Left ventricle myocardium inferior (tissue), 1 donor: ENCODE data around the gene HIC2. TPM values are rescaled to one million over a fixed set of nuclear protein-coding genes. Genes with fewer than 3 reads are reported as not detected.
A peak's percentile ranks its signal among the peaks of the same experiment; 100 is the strongest.
"Not testable (repeated sequence)": the region's sequence is repeated elsewhere in the genome, so short reads cannot be mapped to it uniquely, and the experiment has no call there.

ENCODE experiments used
- DNase-seq: peaks from one replicate; pipeline ENCODE4 v3.0.0-alpha.2; 2020
- H3K27ac ChIP-seq: fragments of 200-600 bp; replicated peaks from 2 replicates; pipeline ENCODE4 v1.8.0; 2021
- H3K27me3 ChIP-seq: fragments of 200-600 bp; 2 replicates; pipeline ENCODE4 v1.8.0; 2021; ENCODE audit warnings: low read depth
- H3K36me3 ChIP-seq: fragments of 200-600 bp; 2 replicates; pipeline ENCODE4 v1.8.0; 2021
- H3K4me1 ChIP-seq: fragments of 200-600 bp; 2 replicates; pipeline ENCODE4 v1.8.0; 2021
- H3K4me3 ChIP-seq: fragments of 200-600 bp; 2 replicates; pipeline ENCODE4 v1.8.0; 2021; ENCODE audit warnings: mild to moderate bottlenecking, moderate library complexity
- H3K9me3 ChIP-seq: fragments of 200-600 bp; replicated peaks from 2 replicates; pipeline ENCODE4 v1.8.0; 2021
- intact Hi-C: fragments of 100-400 bp; cut with micrococcal nuclease; formaldehyde crosslinking; loops from one replicate; pipeline ENCODE4 v1.11.0; 2022
- total RNA-seq: library from RNA; stranded (reverse); fragmentation: NEBNext Ultra II Directional; extraction: Animal tissue kit (Norgen Biotek cat#: 25700); gene quantifications from one replicate; pipeline ENCODE4 v1.2.1, GENCODE V29; 2021
- TF ChIP-seq, protein P1 (sequence below): fragments of 200-600 bp; IDR thresholded peaks from 2 replicates; pipeline ENCODE4 v1.8.0; 2021; ENCODE audit warnings: antibody characterized with exemption, mild to moderate bottlenecking, borderline replicate concordance
- donor health status: DM: no; HTN: yes; CAD: no; lungs with severe emphysema.

The HIC2 gene
- total RNA-seq, 1 donor from 2014 or later, result 1.5 TPM

DNA sequence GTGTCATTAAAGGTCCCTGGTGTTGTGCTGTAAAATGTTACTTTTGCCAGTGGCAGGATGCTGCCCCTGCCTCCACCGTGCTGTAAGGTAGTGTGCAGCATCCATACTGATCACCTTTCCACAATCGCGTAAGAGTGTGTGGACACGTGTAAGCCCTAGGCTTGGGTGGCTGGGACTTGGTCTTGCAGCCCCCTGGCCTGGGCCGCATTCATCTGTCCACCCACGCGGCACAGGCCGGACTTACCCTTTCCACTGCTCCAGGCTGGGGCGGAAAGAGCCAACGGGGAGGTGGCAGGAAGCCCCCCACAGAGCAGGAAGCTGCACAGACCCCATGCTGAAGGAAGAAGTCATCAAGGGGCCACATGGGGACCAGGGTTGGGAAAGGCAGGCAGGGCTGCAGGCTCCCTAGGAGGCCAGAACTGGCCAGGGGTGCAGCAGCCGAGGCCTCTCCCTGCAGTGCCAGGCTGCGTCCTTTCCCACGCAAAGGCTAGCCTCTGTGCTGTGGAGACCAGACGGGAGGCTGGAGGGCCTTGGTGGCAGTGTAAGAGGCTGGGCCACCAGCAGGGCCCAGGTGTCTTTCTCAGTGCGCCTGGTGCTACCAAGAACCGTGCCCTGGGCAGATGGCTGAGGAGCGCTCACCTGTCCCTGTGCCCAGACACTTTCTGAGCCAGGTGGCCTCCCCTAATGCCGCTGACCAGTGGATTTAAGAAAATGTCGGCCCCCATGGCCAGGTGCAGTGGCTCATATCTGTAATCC, 38.3 kb downstream of the HIC2 start:
- intact Hi-C loops, result no loop called here
- Histone ChIP-seq H3K27me3 (no peaks in the 10 kb centered on the region), H3K36me3 (no peaks in the 10 kb centered on the region), H3K4me3 (no peak overlapping the region), H3K27ac (no peak overlapping the region), H3K9me3 (no peaks in the 10 kb centered on the region), H3K4me1 (no peaks in the 10 kb centered on the region)
- TF ChIP-seq, protein P1, sequence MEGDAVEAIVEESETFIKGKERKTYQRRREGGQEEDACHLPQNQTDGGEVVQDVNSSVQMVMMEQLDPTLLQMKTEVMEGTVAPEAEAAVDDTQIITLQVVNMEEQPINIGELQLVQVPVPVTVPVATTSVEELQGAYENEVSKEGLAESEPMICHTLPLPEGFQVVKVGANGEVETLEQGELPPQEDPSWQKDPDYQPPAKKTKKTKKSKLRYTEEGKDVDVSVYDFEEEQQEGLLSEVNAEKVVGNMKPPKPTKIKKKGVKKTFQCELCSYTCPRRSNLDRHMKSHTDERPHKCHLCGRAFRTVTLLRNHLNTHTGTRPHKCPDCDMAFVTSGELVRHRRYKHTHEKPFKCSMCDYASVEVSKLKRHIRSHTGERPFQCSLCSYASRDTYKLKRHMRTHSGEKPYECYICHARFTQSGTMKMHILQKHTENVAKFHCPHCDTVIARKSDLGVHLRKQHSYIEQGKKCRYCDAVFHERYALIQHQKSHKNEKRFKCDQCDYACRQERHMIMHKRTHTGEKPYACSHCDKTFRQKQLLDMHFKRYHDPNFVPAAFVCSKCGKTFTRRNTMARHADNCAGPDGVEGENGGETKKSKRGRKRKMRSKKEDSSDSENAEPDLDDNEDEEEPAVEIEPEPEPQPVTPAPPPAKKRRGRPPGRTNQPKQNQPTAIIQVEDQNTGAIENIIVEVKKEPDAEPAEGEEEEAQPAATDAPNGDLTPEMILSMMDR, result no peak
- DNase-seq, result no peak

DNA sequence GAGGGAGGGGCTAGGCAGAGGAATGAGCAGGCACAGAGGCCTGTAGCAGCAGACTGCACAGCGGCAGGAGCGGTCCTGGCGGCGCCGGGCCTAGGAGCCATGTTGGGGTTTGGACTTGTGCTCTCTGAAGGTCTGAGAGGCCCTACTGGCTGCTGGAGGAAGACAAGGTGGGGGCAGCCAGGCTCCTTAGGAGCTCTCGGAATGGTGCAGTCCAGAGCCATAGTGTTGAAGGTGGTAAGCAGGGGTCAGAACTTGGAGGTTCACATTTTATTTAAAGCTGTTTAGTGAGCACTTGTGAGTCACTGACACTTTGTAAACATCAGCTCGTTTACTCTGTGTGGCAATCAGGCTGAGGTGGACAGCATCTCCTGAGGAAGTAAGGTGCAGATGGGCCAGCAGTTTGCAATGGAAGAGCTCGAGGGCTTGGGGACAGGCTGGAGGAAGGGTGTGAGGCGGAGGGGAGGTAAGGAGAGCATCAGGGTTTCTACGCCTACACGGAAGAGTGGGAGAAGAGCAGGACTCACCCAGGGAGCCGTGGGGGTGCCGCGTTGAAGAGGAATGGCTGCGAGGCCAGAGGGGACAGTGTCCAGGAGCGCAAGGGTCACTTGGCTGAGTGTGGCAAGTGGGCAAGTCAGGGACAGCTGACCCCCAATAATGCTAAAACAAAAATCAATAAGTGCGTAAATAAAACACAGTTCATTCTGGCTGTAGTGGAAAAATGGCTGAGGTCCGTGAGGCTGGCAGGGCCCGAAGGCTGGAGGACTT, 40.0 kb downstream of the HIC2 start:
- no peak overlapping the region for H3K27ac ChIP-seq
- H3K4me1 ChIP-seq, result no peaks in the 10 kb centered on the region
- no peaks in the 10 kb centered on the region for H3K9me3 ChIP-seq
- H3K4me3 ChIP-seq, result no peak overlapping the region
- no peak for DNase-seq
- no peaks in the 10 kb centered on the region for H3K36me3 ChIP-seq
- intact Hi-C loops, result no loop called here
- TF ChIP-seq, protein P1, result no peak
- no peaks in the 10 kb centered on the region for H3K27me3 ChIP-seq

DNA sequence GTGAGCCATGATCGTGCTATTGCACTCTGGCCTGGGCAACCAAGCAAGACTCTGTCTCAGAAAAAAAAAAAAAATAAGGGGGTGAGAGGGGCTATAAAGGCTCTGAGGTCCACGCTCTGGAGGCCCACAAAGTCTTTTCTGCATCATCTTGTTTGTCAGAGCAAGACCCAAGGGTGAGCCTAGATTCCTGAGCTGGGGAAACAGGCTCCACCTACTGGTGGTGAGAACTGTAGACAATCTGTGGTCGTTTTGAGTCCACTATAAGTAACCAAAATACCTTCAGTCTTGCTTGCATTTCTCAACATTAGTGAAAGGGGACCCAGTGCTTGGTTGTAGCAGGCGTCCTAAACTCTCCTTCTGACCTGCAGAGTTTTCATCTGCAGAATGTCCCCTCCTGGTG, 45.5 kb downstream of the HIC2 start:
- H3K36me3 ChIP-seq, intact Hi-C loops: not testable (repeated sequence)

DNA sequence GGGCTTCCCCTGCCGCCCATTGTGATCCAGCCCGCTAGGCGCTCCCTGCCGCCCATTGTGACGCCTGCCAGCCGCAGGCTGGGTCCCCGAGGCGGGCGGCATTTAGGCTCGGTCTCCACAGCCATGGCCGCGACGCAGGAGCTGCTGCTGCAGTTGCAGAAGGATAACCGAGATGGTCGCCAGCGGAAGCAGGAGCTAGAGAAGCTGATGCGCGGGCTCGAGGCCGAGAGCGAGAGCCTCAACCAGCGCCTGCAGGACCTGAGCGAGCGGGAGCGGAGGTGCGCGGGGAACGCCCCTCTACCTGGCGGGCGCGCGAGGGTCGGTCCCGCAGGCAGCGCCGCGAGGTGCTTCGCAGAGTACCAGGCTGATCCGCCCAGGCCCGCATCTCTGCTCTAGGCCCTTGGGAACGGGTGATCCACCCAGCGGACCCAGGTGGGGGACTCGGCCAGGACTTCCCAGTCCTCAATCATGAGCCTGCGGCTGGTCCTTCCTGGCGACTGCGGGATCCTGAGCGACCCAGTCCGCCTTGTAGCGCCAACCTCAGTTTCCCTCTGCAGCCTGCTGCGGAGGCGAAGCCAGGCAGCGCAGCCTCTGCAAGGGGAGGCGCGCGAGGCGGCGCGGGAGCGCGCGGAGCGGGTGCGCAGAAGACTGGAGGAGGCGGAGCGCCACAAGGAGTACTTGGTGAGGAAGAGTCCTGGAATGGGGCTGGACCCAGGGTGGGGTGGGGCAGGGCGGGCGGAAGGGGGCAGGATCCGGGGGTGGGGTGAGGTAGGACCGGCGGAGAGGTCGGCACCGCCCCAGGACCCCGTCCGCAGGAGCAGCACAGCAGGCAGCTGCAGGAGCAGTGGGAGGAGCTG, 50.4 kb downstream of the HIC2 start, which contains the start of gene TMEM191C:
Gene TMEM191C, plus strand, starts transcription at position 51 of the 857 bp plus-strand sequence. Its CDS starts 73 bp downstream, at position 124.
- H3K27ac ChIP-seq, result peak within 1 kb of the TSS; percentile 46

More for the DNA sequence above, 45.5 kb downstream of the HIC2 start:
- not testable (repeated sequence) for H3K4me1 ChIP-seq, H3K9me3 ChIP-seq, H3K27ac ChIP-seq, DNase-seq, H3K27me3 ChIP-seq, H3K4me3 ChIP-seq

DNA sequence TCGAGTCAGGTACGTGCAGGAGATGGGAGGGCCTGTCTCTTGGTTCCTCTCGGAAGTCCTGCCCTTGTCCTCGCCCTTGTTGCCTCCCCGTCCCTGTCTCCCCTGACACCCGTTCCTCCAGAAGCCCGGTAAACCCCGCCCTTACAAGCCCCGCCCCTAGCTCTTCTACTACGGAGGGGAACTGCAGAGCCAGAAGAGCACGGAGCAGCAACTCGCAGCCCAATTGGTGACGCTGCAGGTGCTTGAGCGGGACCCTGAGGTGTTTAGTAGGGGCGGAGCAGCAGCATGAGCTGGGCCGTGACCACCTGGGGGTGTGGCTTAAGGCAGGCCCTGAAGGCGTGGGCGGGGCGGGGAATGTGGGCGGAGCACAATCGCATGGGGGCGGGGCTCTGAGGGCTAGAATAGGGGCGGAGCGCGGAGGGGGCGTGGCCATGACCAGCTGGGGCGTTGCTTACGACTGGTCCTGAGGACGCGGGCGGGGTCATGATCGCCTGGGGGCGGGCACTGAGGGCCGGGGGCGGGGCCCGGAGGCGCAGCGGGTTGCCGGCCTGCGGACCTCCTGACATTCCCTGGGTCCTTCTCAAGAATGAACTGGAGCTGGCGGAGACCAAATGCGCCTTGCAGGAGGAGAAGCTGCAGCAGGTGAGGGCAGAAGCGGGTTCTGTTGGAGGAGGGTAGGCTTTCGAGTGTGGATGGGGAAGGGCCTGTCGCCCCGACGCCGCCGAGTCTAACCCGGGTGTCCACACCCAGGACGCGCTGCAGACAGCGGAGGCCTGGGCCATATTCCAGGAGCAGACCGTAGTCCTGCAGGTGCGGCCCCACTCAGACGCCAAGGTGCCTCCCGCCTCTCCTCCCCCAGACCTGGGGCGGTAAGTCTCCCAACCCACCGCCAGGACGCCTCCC, 51.3 kb downstream of the HIC2 start:
- H3K27me3 ChIP-seq, H3K4me1 ChIP-seq, H3K36me3 ChIP-seq, H3K9me3 ChIP-seq, intact Hi-C loops: not testable (repeated sequence)
- peak; percentile 89 for DNase-seq
- peak overlapping the region; percentile 62 for H3K4me3 ChIP-seq
- peak overlapping the region; percentile 46 for H3K27ac ChIP-seq

More for the DNA sequence above, 50.4 kb downstream of the HIC2 start, which contains the start of gene TMEM191C:
- H3K4me1 ChIP-seq, DNase-seq, intact Hi-C loops, H3K9me3 ChIP-seq, H3K36me3 ChIP-seq, H3K27me3 ChIP-seq: not testable (repeated sequence)
- H3K4me3 ChIP-seq, result peak within 1 kb of the TSS; percentile 62

DNA sequence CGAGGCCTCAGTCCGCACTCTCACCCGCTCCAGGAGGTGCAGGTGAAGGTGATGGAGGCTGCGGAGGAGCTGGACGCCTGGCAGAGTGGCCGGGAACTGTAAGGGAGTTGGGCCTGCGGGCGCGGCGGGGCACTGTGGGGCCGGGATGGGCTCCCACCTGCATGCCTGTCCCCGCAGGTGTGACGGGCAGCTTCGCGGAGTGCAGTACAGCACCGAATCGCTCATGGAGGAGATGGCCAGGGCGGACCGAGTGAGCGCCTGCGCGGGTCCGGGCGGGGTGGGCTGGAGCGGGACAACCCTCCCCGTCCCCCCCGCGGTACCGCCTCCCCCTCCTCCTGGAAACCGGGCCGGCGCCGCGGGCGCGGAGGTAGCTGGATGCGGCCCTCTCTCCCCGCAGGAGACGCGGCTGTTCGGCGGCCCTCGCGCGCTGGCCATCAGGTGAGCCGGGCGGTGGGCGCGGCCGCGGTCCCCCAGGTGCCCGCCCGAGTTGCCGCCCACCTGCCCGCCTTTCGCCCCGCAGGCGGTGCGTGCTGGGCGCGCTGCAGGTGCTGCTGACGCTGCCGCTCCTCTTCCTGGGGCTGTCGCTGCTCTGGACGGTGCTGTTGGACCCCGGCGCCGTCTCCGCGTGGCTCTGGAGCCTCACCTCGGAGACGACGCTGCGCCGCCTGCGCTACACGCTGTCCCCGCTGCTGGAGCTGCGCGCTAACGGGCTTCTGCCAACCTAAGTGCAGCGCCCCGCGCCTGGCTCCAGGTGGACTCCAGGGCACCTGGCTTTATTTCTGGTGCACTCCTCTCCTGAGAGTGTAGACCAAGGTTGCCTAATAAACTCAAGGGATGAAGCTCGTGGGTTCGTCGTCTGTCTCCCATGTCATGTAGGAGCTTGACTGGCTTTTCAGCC, 52.2 kb downstream of the HIC2 start:
- H3K9me3 ChIP-seq, H3K27me3 ChIP-seq, H3K36me3 ChIP-seq, H3K4me1 ChIP-seq, H3K27ac ChIP-seq, DNase-seq, intact Hi-C loops: not testable (repeated sequence)
- H3K4me3 ChIP-seq, result peak overlapping the region; percentile 27

DNA sequence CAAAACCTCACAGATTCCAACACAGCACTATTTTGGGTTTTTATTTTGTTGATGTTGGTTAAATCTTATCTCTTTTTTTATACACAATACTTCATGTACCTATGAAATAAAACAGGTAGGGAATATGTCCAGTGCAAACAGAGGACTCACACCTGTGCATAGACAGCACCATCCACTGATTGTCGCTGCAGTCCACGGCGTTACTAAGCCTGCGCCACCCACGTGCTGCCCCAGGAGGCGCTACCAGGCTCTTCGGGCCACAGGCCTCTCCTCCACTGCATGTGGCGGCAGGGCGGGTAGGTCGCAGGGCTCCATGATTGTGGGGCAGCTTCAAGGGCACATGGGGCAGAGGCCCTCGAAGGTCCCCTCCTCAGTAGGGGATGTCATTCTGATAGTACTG, 55.8 kb downstream of the HIC2 start:
- H3K36me3 ChIP-seq, H3K4me1 ChIP-seq, H3K27me3 ChIP-seq, H3K4me3 ChIP-seq, H3K27ac ChIP-seq, DNase-seq, H3K9me3 ChIP-seq, intact Hi-C loops: not testable (repeated sequence)

DNA sequence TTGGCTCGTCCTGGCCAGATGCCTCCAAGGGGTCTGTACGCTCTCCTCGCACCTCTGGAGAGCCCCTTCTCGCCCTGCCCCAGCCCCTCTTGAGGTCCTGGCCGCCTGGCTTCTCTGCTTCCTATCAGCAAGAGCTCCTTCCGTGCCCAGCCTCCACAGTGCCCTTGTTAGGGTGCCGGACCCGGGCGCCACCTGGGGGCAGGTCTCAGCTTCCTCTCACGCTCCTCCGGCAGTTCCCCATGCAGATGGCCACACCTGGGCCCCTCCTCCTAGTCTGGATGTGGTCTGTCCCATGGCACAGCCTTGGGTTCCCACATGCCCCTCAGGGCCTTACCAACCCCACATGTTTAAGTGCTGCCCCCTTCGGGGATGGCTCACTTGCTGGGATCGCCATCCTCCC, 56.5 kb downstream of the HIC2 start:
- H3K27ac ChIP-seq, H3K27me3 ChIP-seq, H3K36me3 ChIP-seq, H3K9me3 ChIP-seq, intact Hi-C loops, H3K4me1 ChIP-seq, H3K4me3 ChIP-seq, DNase-seq: not testable (repeated sequence)

DNA sequence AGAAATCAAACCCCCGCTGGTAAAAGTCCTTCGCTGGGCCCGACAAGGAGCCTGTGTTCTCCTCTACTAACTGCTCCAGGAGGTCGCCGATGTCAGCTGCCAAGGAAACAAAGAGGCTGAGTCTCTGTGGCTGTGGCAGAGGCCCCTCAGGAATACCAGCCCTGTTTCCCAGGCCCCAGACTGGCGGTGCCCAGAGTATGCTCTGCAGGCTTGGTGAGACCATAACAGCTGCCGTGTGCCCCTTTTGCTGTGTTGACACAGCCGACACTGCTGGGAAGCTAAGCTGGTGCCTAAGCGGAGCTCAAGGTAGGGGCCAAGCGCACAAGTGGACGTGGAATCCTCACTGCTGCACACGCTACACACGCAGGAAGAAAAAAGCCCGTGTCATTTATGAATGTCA, 66.9 kb downstream of the HIC2 start:
- H3K9me3 ChIP-seq, intact Hi-C loops, H3K27ac ChIP-seq, H3K4me3 ChIP-seq, DNase-seq, H3K36me3 ChIP-seq, H3K27me3 ChIP-seq, H3K4me1 ChIP-seq: not testable (repeated sequence)

DNA sequence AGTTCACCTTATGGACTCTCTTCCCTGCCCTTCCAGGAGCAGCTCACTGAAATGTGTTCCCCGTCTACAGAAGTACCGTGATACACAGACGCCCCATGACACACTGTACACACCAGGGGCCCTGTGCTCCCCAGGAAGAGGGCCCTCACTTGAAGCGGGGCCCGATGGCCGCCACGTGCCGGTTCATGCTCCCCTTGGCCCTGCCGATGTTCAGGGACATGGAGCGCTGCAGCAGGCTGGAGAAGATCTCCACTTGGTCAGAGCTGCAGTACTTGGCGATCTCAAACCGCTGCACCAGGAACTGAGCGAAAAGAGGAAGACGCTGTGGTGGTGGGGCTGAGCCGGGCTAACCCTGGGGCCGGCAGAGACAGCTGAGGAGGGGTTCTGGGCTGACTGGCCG, 70.6 kb downstream of the HIC2 start:
- intact Hi-C loops, H3K4me3 ChIP-seq, H3K27me3 ChIP-seq, H3K9me3 ChIP-seq, DNase-seq, H3K27ac ChIP-seq, H3K4me1 ChIP-seq, H3K36me3 ChIP-seq: not testable (repeated sequence)
